MM.1S (cell line): ENCODE measurements around the gene CAMK4.

Source experiments
- DNase-seq: peaks from one replicate; pipeline ENCODE4 v3.0.0-alpha.2; 2015
- H2AFZ ChIP-seq: fragments of 300-600 bp; sonication (generic); 2 replicates; pipeline ENCODE4 v1.6.0; 2016; ENCODE audit warnings: antibody characterized with exemption, low read length
- H3F3A ChIP-seq: fragments of 300-600 bp; sonication (generic); 2 replicates; pipeline ENCODE4 v1.6.1; 2016; ENCODE audit warnings: mild to moderate bottlenecking, antibody characterized with exemption, low read length, moderate library complexity, mixed read lengths; ENCODE audit not compliant: insufficient read depth
- H3K27ac ChIP-seq: fragments of 300-600 bp; sonication (generic); 2 replicates; pipeline ENCODE4 v1.5.1; 2016; ENCODE audit warnings: mild to moderate bottlenecking, low read length
- H3K27me3 ChIP-seq: fragments of 300-600 bp; sonication (generic); replicated peaks from 2 replicates; pipeline ENCODE4 v1.6.0; 2016; ENCODE audit warnings: low read length; ENCODE audit not compliant: insufficient read depth
- H3K36me3 ChIP-seq: fragments of 300-600 bp; sonication (generic); replicated peaks from 2 replicates; pipeline ENCODE4 v1.6.1; 2016; ENCODE audit warnings: mild to moderate bottlenecking, low read length, mixed read lengths; ENCODE audit not compliant: insufficient read depth
- H3K4me1 ChIP-seq: fragments of 300-600 bp; sonication (generic); 2 replicates; pipeline ENCODE4 v1.6.1; 2016; ENCODE audit warnings: low read length, mixed read lengths
- H3K4me2 ChIP-seq: fragments of 300-600 bp; sonication (generic); 2 replicates; pipeline ENCODE4 v1.6.0; 2016; ENCODE audit warnings: low read depth, low read length
- H3K4me3 ChIP-seq: fragments of 300-600 bp; sonication (generic); 2 replicates; pipeline ENCODE4 v1.5.1; 2016; ENCODE audit warnings: low read length, mixed read lengths
- H3K79me2 ChIP-seq: fragments of 300-600 bp; sonication (generic); 2 replicates; pipeline ENCODE4 v1.6.1; 2016; ENCODE audit warnings: mixed run types, low read length, mixed read lengths
- H3K9ac ChIP-seq: fragments of 300-600 bp; sonication (generic); 2 replicates; pipeline ENCODE4 v1.6.1; 2016; ENCODE audit warnings: low read length, mixed read lengths
- H3K9me2 ChIP-seq: fragments of 300-600 bp; sonication (generic); replicated peaks from 2 replicates; pipeline ENCODE4 v1.6.1; 2016; ENCODE audit warnings: mild to moderate bottlenecking, low read length, mixed read lengths; ENCODE audit not compliant: insufficient read depth
- H3K9me3 ChIP-seq: fragments of 300-600 bp; sonication (generic); replicated peaks from 2 replicates; pipeline ENCODE4 v1.6.1; 2016; ENCODE audit warnings: mild to moderate bottlenecking, low read length, mixed read lengths; ENCODE audit not compliant: insufficient read depth
- H4K20me1 ChIP-seq: fragments of 300-600 bp; sonication (generic); 2 replicates; pipeline ENCODE4 v1.6.1; 2016; ENCODE audit warnings: mild to moderate bottlenecking, low read length, moderate library complexity, mixed read lengths; ENCODE audit not compliant: insufficient read depth
- CTCF ChIP-seq: fragments of 300-600 bp; sonication (generic); IDR thresholded peaks from 2 replicates; pipeline ENCODE4 v1.5.1; 2016; ENCODE audit warnings: antibody characterized with exemption, low read length, mixed read lengths
- EZH2 ChIP-seq: fragments of 300-600 bp; sonication (generic); optimal IDR thresholded peaks from 2 replicates; pipeline ENCODE3; 2017; ENCODE audit warnings: low read depth, mild to moderate bottlenecking, antibody characterized with exemption, low read length, mixed read lengths
- EZH2phosphoT487 ChIP-seq: fragments of 300-600 bp; sonication (generic); IDR thresholded peaks from 2 replicates; pipeline ENCODE4 v1.6.1; 2018; ENCODE audit warnings: antibody characterized with exemption, low read length

CAMK4 gene

GRCh38 chr5:111225926-111226325 lies 1.7 kb downstream of the CAMK4 start:
- H3K9me3 ChIP-seq = no peaks in the 10 kb centered on the region
- H4K20me1 ChIP-seq = no peaks in the 10 kb centered on the region
- no peak overlapping the region for H3K9ac ChIP-seq
- no peak overlapping the region for H2AFZ ChIP-seq
- H3K79me2 ChIP-seq = no peaks in the 10 kb centered on the region
- DNase-seq = no peak
- no peak overlapping the region for H3K27ac ChIP-seq
- H3K27me3 ChIP-seq = peaks cover 54% of the 10 kb centered on the region
- H3K9me2 ChIP-seq = no peaks in the 10 kb centered on the region
- H3K4me2 ChIP-seq = no peak overlapping the region
- H3K36me3 ChIP-seq = no peaks in the 10 kb centered on the region
- no peak for TF ChIP-seq EZH2phosphoT487
- no peak for TF ChIP-seq CTCF
- no peak for TF ChIP-seq EZH2
- peaks cover 24% of the 10 kb centered on the region for H3F3A ChIP-seq
- H3K4me1 ChIP-seq = peaks cover 25% of the 10 kb centered on the region
- H3K4me3 ChIP-seq = no peak overlapping the region

GRCh38 chr5:111226556-111226955 lies 2.4 kb downstream of the CAMK4 start:
- Histone ChIP-seq H3K4me3 (no peak overlapping the region), H3K9ac (no peak overlapping the region), H3K4me2 (no peak overlapping the region), H3K79me2 (no peaks in the 10 kb centered on the region), H2AFZ (no peak overlapping the region), H3F3A (peaks cover 25% of the 10 kb centered on the region), H3K9me3 (no peaks in the 10 kb centered on the region), H3K9me2 (no peaks in the 10 kb centered on the region), H4K20me1 (no peaks in the 10 kb centered on the region), H3K27ac (no peak overlapping the region), H3K27me3 (peaks cover 60% of the 10 kb centered on the region), H3K36me3 (no peaks in the 10 kb centered on the region), H3K4me1 (peaks cover 25% of the 10 kb centered on the region)
- TF ChIP-seq EZH2phosphoT487 (no peak), EZH2 (no peak), CTCF (no peak)
- DNase-seq = no peak

- Histone ChIP-seq H3K27me3 (peaks cover 67% of the 10 kb centered on the region), H3K9me2 (no peaks in the 10 kb centered on the region), H3K9me3 (no peaks in the 10 kb centered on the region), H3K79me2 (no peaks in the 10 kb centered on the region), H3K4me3 (no peak overlapping the region), H2AFZ (no peak overlapping the region), H3K36me3 (no peaks in the 10 kb centered on the region), H3K4me2 (no peak overlapping the region), H3K9ac (no peak overlapping the region), H4K20me1 (no peaks in the 10 kb centered on the region), H3K4me1 (peaks cover 25% of the 10 kb centered on the region), H3F3A (peaks cover 25% of the 10 kb centered on the region), H3K27ac (no peak overlapping the region)
- DNase-seq = no peak
- no peak for TF ChIP-seq CTCF
- TF ChIP-seq EZH2 = no peak
- no peak for TF ChIP-seq EZH2phosphoT487
Observed at GRCh38 chr5:111227226-111227782, 3.1 kb downstream of the CAMK4 start.
